PC-9 (cell line): ENCODE results near the gene ETS1. TPM values are rescaled to one million over a fixed set of nuclear protein-coding genes. Genes with fewer than 3 reads are reported as not detected.

Experiments
- BruUV-seq: library from RNA; stranded (reverse); fragments of 400-500 nt; replicated peaks from 2 replicates; lab custom pipeline; 2021; lab: Mats Ljungman, UMichigan
- CTCF ChIA-PET: fragments of 300-600 bp; sonication (Branson Sonifier 250); formaldehyde crosslinking; loops from one replicate; lab custom pipeline; 2022; ENCODE audit warnings: antibody characterized with exemption; lab: Charles Lee
- POLR2A ChIA-PET: fragments of 300-600 bp; sonication (Branson Sonifier 250); formaldehyde crosslinking; loops from one replicate; lab custom pipeline; 2022; ENCODE audit warnings: antibody characterized with exemption; ENCODE audit not compliant: unreplicated experiment; lab: Charles Lee
- DNase-seq, 2 experiments: peaks; one replicate each; pipeline versions ENCODE4 v3.0.0 to v3.0.0-alpha.2; 2015 to 2022; ENCODE audit warnings: mixed read lengths in 1 of 2
- H2AFZ ChIP-seq: fragments of 200-600 bp; sonication (generic); 2 replicates; pipeline ENCODE4 v1.8.1; 2017; ENCODE audit warnings: antibody characterized with exemption
- H3F3A ChIP-seq: fragments of 200-600 bp; sonication (generic); 2 replicates; pipeline ENCODE4 v1.8.1; 2017; ENCODE audit warnings: antibody characterized with exemption, mild to moderate bottlenecking, low read depth; ENCODE audit not compliant: insufficient read depth
- H3K27ac ChIP-seq: fragments of 200-600 bp; sonication (generic); 2 replicates; pipeline ENCODE4 v1.6.1; 2016; ENCODE audit warnings: mixed run types
- H3K27me3 ChIP-seq: fragments of 200-600 bp; sonication (generic); 2 replicates; pipeline ENCODE4 v1.6.1; 2016; ENCODE audit warnings: low read depth, mixed run types; ENCODE audit not compliant: insufficient read depth
- H3K36me3 ChIP-seq: fragments of 200-600 bp; sonication (generic); 2 replicates; pipeline ENCODE4 v1.6.1; 2016; ENCODE audit warnings: low read depth, mixed run types
- H3K4me1 ChIP-seq: fragments of 200-600 bp; sonication (generic); replicated peaks from 2 replicates; pipeline ENCODE4 v1.6.1; 2016; ENCODE audit warnings: mixed run types; ENCODE audit not compliant: insufficient read depth
- H3K4me2 ChIP-seq: fragments of 200-600 bp; sonication (generic); 2 replicates; pipeline ENCODE4 v1.6.1; 2017; ENCODE audit warnings: mixed run types
- H3K4me3 ChIP-seq: fragments of 200-600 bp; sonication (generic); 2 replicates; pipeline ENCODE4 v1.6.1; 2016; ENCODE audit warnings: mixed run types
- H3K79me2 ChIP-seq: fragments of 200-600 bp; sonication (generic); 2 replicates; pipeline ENCODE4 v1.6.1; 2017; ENCODE audit warnings: low read depth, mixed run types
- H3K9me2 ChIP-seq: fragments of 200-600 bp; sonication (generic); 2 replicates; pipeline ENCODE4 v1.8.1; 2017; ENCODE audit warnings: mild to moderate bottlenecking; ENCODE audit not compliant: insufficient read depth
- H3K9me3 ChIP-seq: fragments of 200-600 bp; sonication (generic); 2 replicates; pipeline ENCODE4 v1.8.1; 2016; ENCODE audit warnings: low read depth; ENCODE audit not compliant: insufficient read depth
- H4K20me1 ChIP-seq: fragments of 200-600 bp; sonication (generic); 2 replicates; pipeline ENCODE4 v1.8.1; 2017; ENCODE audit not compliant: insufficient read depth
- EZH2 ChIP-seq: fragments of 200-600 bp; sonication (generic); IDR thresholded peaks from 2 replicates; pipeline ENCODE4 v1.8.0; 2017; ENCODE audit warnings: antibody characterized with exemption, low read depth
- intact Hi-C: fragments of 100-400 bp; cut with micrococcal nuclease; formaldehyde crosslinking; loops from one replicate; pipeline ENCODE4 v1.10.0; 2022; ENCODE audit not compliant: unreplicated experiment
- total RNA-seq: library from RNA; stranded (reverse); gene quantifications from 2 replicates; pipeline ENCODE4 v1.2.3, GENCODE V29; 2021
- TF ChIP-seq, protein P1 (sequence below): fragments of 200-600 bp; sonication (generic); conservative IDR thresholded peaks from 2 replicates; pipeline ENCODE4 v1.6.1; 2017; ENCODE audit warnings: mixed run types, antibody characterized with exemption, mild to moderate bottlenecking, moderate library complexity

Gene ETS1
- total RNA-seq, 1 experiment from 2014 or later, result 23.3 TPM

DNA sequence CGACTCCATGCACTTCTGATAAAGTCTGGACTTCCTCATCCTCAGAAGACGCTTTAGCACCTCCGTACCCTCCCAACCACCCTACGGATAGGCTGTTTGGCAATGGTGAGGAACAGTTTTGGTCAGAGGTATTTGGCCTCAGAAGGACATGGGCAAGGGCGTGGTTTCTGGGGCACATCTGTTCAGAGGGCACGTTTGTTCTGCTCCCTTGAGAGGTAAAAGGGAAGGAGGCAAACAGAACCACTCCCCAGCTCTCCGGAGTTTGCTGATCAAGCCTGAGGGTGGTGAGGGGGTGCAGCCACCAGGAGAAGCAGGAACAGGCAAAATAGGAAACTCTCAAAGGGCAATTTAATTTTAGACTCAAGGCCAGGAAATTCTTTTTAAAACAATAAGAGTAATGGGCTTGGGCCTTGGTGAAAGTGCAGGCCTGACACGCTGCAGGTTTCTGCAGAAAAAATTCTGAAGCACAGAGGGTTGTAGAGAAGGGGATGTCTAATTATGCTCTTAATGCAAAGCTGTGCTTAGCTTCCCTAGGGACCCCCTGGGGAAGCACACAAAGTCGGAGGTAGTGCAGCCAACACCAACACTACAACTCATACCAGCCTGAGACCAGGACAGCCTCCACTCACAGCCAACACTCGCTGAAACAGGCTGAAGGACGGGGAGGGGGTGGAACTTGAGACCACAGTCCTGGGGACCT is 23.3 kb downstream of the ETS1 start:
- H3K4me1 ChIP-seq, result no peaks in the 10 kb centered on the region
- no peak overlapping the region for H3K27ac ChIP-seq
- no peak overlapping the region for H3K4me3 ChIP-seq
- no peaks in the 10 kb centered on the region for H3K27me3 ChIP-seq
- no TSS peak for BruUV-seq
- TF ChIP-seq EZH2, result no peak
- TF ChIP-seq, protein P1, sequence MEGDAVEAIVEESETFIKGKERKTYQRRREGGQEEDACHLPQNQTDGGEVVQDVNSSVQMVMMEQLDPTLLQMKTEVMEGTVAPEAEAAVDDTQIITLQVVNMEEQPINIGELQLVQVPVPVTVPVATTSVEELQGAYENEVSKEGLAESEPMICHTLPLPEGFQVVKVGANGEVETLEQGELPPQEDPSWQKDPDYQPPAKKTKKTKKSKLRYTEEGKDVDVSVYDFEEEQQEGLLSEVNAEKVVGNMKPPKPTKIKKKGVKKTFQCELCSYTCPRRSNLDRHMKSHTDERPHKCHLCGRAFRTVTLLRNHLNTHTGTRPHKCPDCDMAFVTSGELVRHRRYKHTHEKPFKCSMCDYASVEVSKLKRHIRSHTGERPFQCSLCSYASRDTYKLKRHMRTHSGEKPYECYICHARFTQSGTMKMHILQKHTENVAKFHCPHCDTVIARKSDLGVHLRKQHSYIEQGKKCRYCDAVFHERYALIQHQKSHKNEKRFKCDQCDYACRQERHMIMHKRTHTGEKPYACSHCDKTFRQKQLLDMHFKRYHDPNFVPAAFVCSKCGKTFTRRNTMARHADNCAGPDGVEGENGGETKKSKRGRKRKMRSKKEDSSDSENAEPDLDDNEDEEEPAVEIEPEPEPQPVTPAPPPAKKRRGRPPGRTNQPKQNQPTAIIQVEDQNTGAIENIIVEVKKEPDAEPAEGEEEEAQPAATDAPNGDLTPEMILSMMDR, result no peak
- POLR2A ChIA-PET, result no interaction called here
- no peaks in the 10 kb centered on the region for H3K9me2 ChIP-seq
- no peaks in the 10 kb centered on the region for H3F3A ChIP-seq
- no peaks in the 10 kb centered on the region for H3K36me3 ChIP-seq
- H3K79me2 ChIP-seq, result no peaks in the 10 kb centered on the region
- H3K4me2 ChIP-seq, result no peak overlapping the region
- no peaks in the 10 kb centered on the region for H4K20me1 ChIP-seq
- intact Hi-C loops, result no loop called here
- no peak overlapping the region for H2AFZ ChIP-seq
- DNase-seq, result no peak
- CTCF ChIA-PET, result no interaction called here
- no peaks in the 10 kb centered on the region for H3K9me3 ChIP-seq

DNA sequence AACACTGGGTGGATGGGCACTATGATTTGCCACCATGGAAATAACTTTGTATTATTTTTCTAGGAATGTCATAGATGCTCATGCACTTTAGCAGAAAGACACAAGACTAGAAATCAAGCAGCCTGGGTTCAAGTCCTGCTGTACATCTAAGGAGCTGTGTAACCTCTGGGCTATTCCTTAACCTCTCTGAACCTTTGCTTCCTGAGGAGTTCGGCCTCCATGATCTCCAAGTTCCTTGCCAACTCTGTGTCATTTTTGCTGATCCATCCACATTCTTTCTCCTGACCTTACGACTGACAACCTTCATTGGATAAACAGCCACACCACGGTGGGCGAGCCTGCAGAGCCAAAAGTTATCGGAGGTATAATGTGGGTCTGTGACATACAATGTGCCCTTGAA is 24.1 kb downstream of the ETS1 start:
- no peak overlapping the region for H3K27ac ChIP-seq
- H3K9me2 ChIP-seq, result no peaks in the 10 kb centered on the region
- no peak overlapping the region for H3K4me3 ChIP-seq
- no peak overlapping the region for H3K4me2 ChIP-seq
- H3K27me3 ChIP-seq, result no peaks in the 10 kb centered on the region
- no peak overlapping the region for H2AFZ ChIP-seq
- no peaks in the 10 kb centered on the region for H4K20me1 ChIP-seq
- POLR2A ChIA-PET, result no interaction called here
- no peaks in the 10 kb centered on the region for H3F3A ChIP-seq
- CTCF ChIA-PET, result no interaction called here
- H3K4me1 ChIP-seq, result no peaks in the 10 kb centered on the region
- H3K36me3 ChIP-seq, result no peaks in the 10 kb centered on the region
- no peak for DNase-seq
- no TSS peak for BruUV-seq
- TF ChIP-seq EZH2, result no peak
- H3K79me2 ChIP-seq, result no peaks in the 10 kb centered on the region
- intact Hi-C loops, result no loop called here
- no peaks in the 10 kb centered on the region for H3K9me3 ChIP-seq

DNA sequence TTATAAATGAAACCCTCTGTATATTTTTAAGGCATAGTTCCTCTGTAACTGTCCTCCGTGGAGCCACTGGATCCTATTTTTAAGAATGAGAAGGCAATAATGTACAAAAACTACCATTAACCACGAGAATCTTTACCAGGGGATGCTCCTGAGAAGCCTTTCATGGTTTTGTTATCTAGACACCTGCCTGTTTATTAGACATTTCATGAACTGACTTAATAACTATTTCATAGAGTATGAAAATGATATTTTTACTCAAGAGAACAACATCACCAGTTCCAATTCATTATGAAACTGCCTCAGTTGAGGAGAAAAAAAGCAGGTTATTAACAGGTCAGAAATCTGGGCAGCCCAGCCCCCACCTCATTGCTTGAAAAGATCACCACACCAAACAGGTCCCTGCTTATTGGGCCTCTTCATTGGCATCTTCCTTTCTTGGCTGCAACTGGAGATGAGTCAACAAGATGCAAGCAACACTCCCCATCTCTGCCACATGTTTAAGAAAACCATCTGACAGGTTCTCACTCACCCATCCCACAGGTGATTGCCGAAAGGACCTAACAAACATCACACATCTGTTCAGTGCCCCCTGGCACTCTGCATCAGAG is 27.8 kb downstream of the ETS1 start:
- Histone ChIP-seq H3K36me3 (no peaks in the 10 kb centered on the region), H3K27ac (no peak overlapping the region), H2AFZ (no peak overlapping the region), H4K20me1 (no peaks in the 10 kb centered on the region), H3K9me2 (no peaks in the 10 kb centered on the region), H3K27me3 (no peaks in the 10 kb centered on the region), H3K4me1 (no peaks in the 10 kb centered on the region), H3K4me3 (no peak overlapping the region), H3K4me2 (no peak overlapping the region), H3K9me3 (no peaks in the 10 kb centered on the region), H3K79me2 (no peaks in the 10 kb centered on the region), H3F3A (no peaks in the 10 kb centered on the region)
- intact Hi-C loops, result no loop called here
- TF ChIP-seq, protein P1, result no peak
- no peak for TF ChIP-seq EZH2
- ChIA-PET CTCF (no interaction called here), POLR2A (no interaction called here)
- DNase-seq, result no peak
- no TSS peak for BruUV-seq
